K562 (cell line): Measurements from ENCODE around the gene TRIM27. TPM values are rescaled to one million over a fixed set of nuclear protein-coding genes. Genes with fewer than 3 reads are reported as not detected.

Experiments
- CREB1 ChIP-seq, 2 experiments: sonication (generic) in 1 of 2; formaldehyde crosslinking in 1 of 2; IDR thresholded peaks; 2 replicates each; pipeline versions ENCODE4 v1.6.1 to v1.8.0; 2012 to 2022; ENCODE audit warnings: inconsistent platforms in 1 of 2, mild to moderate bottlenecking in 1 of 2, missing genetic modification reagents in 1 of 2, moderate library complexity in 1 of 2
- CREBBP ChIP-seq: IDR thresholded peaks from one replicate; pipeline ENCODE4 v1.6.1; 2012; ENCODE audit warnings: low read depth, mild to moderate bottlenecking, control low read depth, inconsistent platforms, low read length
- CSDE1 ChIP-seq, 2 experiments: fragments of 450-650 bp; IDR thresholded peaks; 2 replicates each; pipeline ENCODE4 v1.6.1; 2016; ENCODE audit warnings: mild to moderate bottlenecking in 1 of 2
- DLX4 ChIP-seq: fragments of 250-450 bp; sonication (Bioruptor Pico); IDR thresholded peaks from 2 replicates; pipeline ENCODE4 v1.6.1; 2021; ENCODE audit warnings: mild to moderate bottlenecking
- ELF2 ChIP-seq: fragments of 250-450 bp; sonication (Bioruptor Pico); IDR thresholded peaks from 2 replicates; pipeline ENCODE4 v1.5.0; 2021; ENCODE audit warnings: mild to moderate bottlenecking
- ERF ChIP-seq: fragments of 450-650 bp; formaldehyde crosslinking; IDR thresholded peaks from 2 replicates; pipeline ENCODE4 v1.4.0; 2020; ENCODE audit warnings: mild to moderate bottlenecking, mixed read lengths
- ETV6 ChIP-seq, 3 experiments: fragments of 150-350 bp in 1 of 3; sonication (generic) in 1 of 3; formaldehyde crosslinking in 1 of 3; IDR thresholded peaks; 2 replicates each; pipeline versions ENCODE4 v1.6.1 to v1.8.0; 2014 to 2022; ENCODE audit warnings: borderline replicate concordance in 2 of 3, low read depth in 2 of 3, antibody characterized with exemption in 1 of 3, low read length in 1 of 3, mild to moderate bottlenecking in 1 of 3, missing genetic modification reagents in 1 of 3
- EWSR1 ChIP-seq: fragments of 450-650 bp; IDR thresholded peaks from 2 replicates; pipeline ENCODE4 v1.6.1; 2018; ENCODE audit warnings: borderline replicate concordance, mild to moderate bottlenecking, low read depth, moderate library complexity; ENCODE audit not compliant: partially characterized antibody
- HINFP ChIP-seq: fragments of 450-650 bp; conservative IDR thresholded peaks from 2 replicates; pipeline ENCODE4 v1.6.1; 2016; ENCODE audit warnings: missing genetic modification characterization, low read depth, mild to moderate bottlenecking, control low read depth, missing compliant biosample characterization
- ILF3 ChIP-seq: fragments of 450-650 bp; IDR thresholded peaks from 2 replicates; pipeline ENCODE4 v1.6.1; 2018; ENCODE audit warnings: antibody characterized with exemption, mild to moderate bottlenecking, moderate library complexity, borderline replicate concordance
- KAT7 ChIP-seq: sonication (generic); formaldehyde crosslinking; IDR thresholded peaks from 2 replicates; pipeline ENCODE4 v1.8.0; 2022; ENCODE audit warnings: missing genetic modification reagents, mild to moderate bottlenecking, borderline replicate concordance
- LCOR ChIP-seq: sonication (generic); formaldehyde crosslinking; IDR thresholded peaks from 2 replicates; pipeline ENCODE4 v1.8.0; 2022; ENCODE audit warnings: mild to moderate bottlenecking, missing genetic modification reagents
- MIER1 ChIP-seq: fragments of 450-650 bp; IDR thresholded peaks from 2 replicates; pipeline ENCODE4 v1.6.1; 2016; ENCODE audit warnings: antibody characterized with exemption, mild to moderate bottlenecking, low read depth
- NFXL1 ChIP-seq: fragments of 450-650 bp; formaldehyde crosslinking; IDR thresholded peaks from 2 replicates; pipeline ENCODE4 v1.4.0; 2021; ENCODE audit warnings: mild to moderate bottlenecking
- NR1H2 ChIP-seq: sonication (generic); formaldehyde crosslinking; IDR thresholded peaks from 2 replicates; pipeline ENCODE4 v1.4.0; 2020; ENCODE audit warnings: mild to moderate bottlenecking, missing genetic modification reagents
- NR2C1 ChIP-seq, 2 experiments: fragments of 450-650 bp; IDR thresholded peaks; 2 replicates each; pipeline ENCODE4 v1.6.1; 2017; ENCODE audit warnings: mild to moderate bottlenecking in 2 of 2, antibody characterized with exemption in 1 of 2, inconsistent platforms in 1 of 2, missing compliant biosample characterization in 1 of 2, missing genetic modification characterization in 1 of 2
- TAF1 ChIP-seq: IDR thresholded peaks from 2 replicates; pipeline ENCODE4 v1.6.1; 2011; ENCODE audit warnings: mild to moderate bottlenecking, low read length, moderate library complexity; ENCODE audit not compliant: insufficient read depth, control insufficient read depth, severe bottlenecking; ENCODE audit errors: extremely low read depth
- THRB ChIP-seq: fragments of 450-650 bp; formaldehyde crosslinking; conservative IDR thresholded peaks from 2 replicates; pipeline ENCODE4 v1.4.0; 2022; ENCODE audit warnings: mild to moderate bottlenecking, missing genetic modification characterization
- TRIM24 ChIP-seq, 2 experiments: fragments of 450-650 bp; IDR thresholded peaks; 2 replicates each; pipeline ENCODE4 v1.6.1; 2016
- ZNF146 ChIP-seq: IDR thresholded peaks from one replicate; pipeline ENCODE4 v1.6.1; 2018; ENCODE audit warnings: missing compliant biosample characterization; ENCODE audit not compliant: unreplicated experiment
- ZNF174 ChIP-seq: fragments of 250-450 bp; sonication (Bioruptor Pico); IDR thresholded peaks from 2 replicates; pipeline ENCODE4 v1.4.0; 2020; ENCODE audit warnings: mild to moderate bottlenecking
- ZNF584 ChIP-seq: fragments of 200-800 bp; sonication (Bioruptor generic); IDR thresholded peaks from 2 replicates; pipeline ENCODE4 v1.6.1; 2016; ENCODE audit warnings: low read depth, mild to moderate bottlenecking, missing genetic modification characterization, missing compliant biosample characterization
- polyA plus RNA-seq, 8 experiments: library from polyadenylated mRNA; depleted of rRNA in 4 of 8; stranded (reverse) in 5 of 8; unstranded in 3 of 8; fragments of >200 nt; fragmentation: Nextera tagmentation in 2 of 8; fragmentation: Illumina TruSeq in 1 of 8; extraction: Ambion mirVana in 2 of 8; extraction: Trizol in 1 of 8; gene quantifications; 2 replicates each; pipeline versions ENCODE4 v1.2.1 to v1.2.3, GENCODE V29; 2011 to 2014; ENCODE audit warnings: inconsistent platforms in 1 of 8, missing spikeins in 1 of 8
- total RNA-seq, 7 experiments: library from RNA; depleted of rRNA in 6 of 7; stranded (reverse); fragments of >200 nt in 6 of 7; fragmentation: Illumina TruSeq in 2 of 7; extraction: Trizol in 2 of 7; gene quantifications; 2 replicates each; pipeline versions ENCODE4 v1.2.1 to v1.2.3, GENCODE V29; 2011 to 2021; ENCODE audit warnings: low replicate concordance in 1 of 7

TRIM27 gene
- total and polyA plus RNA-seq, 9 of the 15 experiments (the other 6 are each of a cell fraction or from before 2014, with no cell fraction given), result 37.7 to 235 (median 122) TPM

GRCh38 chr6:28923318-28924102, at the start of gene TRIM27 (continued):
- 0 out of 2 replicates have a peak, but pooled peaks have one; percentile 45 for TF ChIP-seq ELF2 (CRISPR knock-in tag)
- TF ChIP-seq NFXL1 (CRISPR knock-in tag), result no peak
- 0 out of 2 replicates have a peak, but pooled peaks have one; percentile 54 for TF ChIP-seq ERF
- peak; percentile 46 for TF ChIP-seq ZNF146 (CRISPR knock-in tag)
- TF ChIP-seq CREBBP, result no peak
- TF ChIP-seq LCOR, result peak; percentile 92
- TF ChIP-seq DLX4 (CRISPR knock-in tag), result no peak
- no peak; a peak in 1 of 4 replicates for TF ChIP-seq CSDE1 (IDR thresholded peaks at IDR 0.05)
- TF ChIP-seq HINFP, result no peak
- TF ChIP-seq ZNF584 (CRISPR knock-in tag), result peak; percentile 2; the same call in 1 of the 2 replicates
- no peak for TF ChIP-seq NR2C1 (IDR thresholded peaks at IDR 0.05)
- TF ChIP-seq NR2C1 (tag; IDR thresholded peaks at IDR 0.05), result no peak
- TF ChIP-seq MIER1, result no peak
- TF ChIP-seq EWSR1, result no peak
- 0 out of 4 replicates have a peak, but pooled peaks of 1 of the 2 experiments have one; percentile 36 for TF ChIP-seq TRIM24 (IDR thresholded peaks at IDR 0.05)
- TF ChIP-seq TAF1, result peak; percentile 92
- peak; percentile 13; the same call in 1 of the 2 replicates for TF ChIP-seq NR1H2 (CRISPR knock-in tag)
- no peak for TF ChIP-seq ZNF174 (CRISPR knock-in tag)
- TF ChIP-seq ILF3, result no peak
- TF ChIP-seq ETV6 (IDR thresholded peaks at IDR 0.05; ENCODE audit: borderline replicate concordance in 1 of 2, low read depth in 2 of 2, low read length in 1 of 2), result no peak
- TF ChIP-seq ETV6 (CRISPR knock-in tag; IDR thresholded peaks at IDR 0.05; ENCODE audit: borderline replicate concordance), result no peak
- peak; percentile 100 for TF ChIP-seq KAT7 (CRISPR knock-in tag)
- no peak; the same call in 1 of the 2 replicates for TF ChIP-seq CREB1 (IDR thresholded peaks at IDR 0.05)
- peak; percentile 79; the same call in 1 of the 2 replicates for TF ChIP-seq CREB1 (CRISPR knock-in tag; IDR thresholded peaks at IDR 0.05)
- no peak for TF ChIP-seq THRB (CRISPR knock-in tag)
